ENCODE results near the gene THSD4. TPM values are rescaled to one million over a fixed set of nuclear protein-coding genes. Genes with fewer than 3 reads are reported as not detected.

The THSD4 gene
- total and polyA plus RNA-seq, 2 of the 8 experiments (the other 6 are each of a cell fraction or from before 2014, with no cell fraction given): 2.5 to 6.2 TPM

- TF ChIP-seq CTCF (IDR thresholded peaks at IDR 0.05; ENCODE audit: control extremely low read depth in 1 of 3, insufficient read depth in 1 of 3, low read depth in 1 of 3, low read length in 3 of 3): no peak
- TF ChIP-seq, protein P1, sequence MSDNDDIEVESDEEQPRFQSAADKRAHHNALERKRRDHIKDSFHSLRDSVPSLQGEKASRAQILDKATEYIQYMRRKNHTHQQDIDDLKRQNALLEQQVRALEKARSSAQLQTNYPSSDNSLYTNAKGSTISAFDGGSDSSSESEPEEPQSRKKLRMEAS (IDR thresholded peaks at IDR 0.05): no peak
- no peak for TF ChIP-seq NANOG (IDR thresholded peaks at IDR 0.05; ENCODE audit: insufficient read depth, low read depth, low read length, poor library complexity, severe bottlenecking)
- TF ChIP-seq TBP (IDR thresholded peaks at IDR 0.05; ENCODE audit: low read depth, low read length): no peak
- no peak for TF ChIP-seq BACH1 (IDR thresholded peaks at IDR 0.05; ENCODE audit: low read length)
- no peak for TF ChIP-seq POLR2AphosphoS5 (IDR thresholded peaks at IDR 0.05; ENCODE audit: low read depth, low read length)
Measured at GRCh38 chr15:71251584-71252043, 136.3 kb downstream of the THSD4 start (continued).

All from H1 (cell line).